K562 (cell line): ENCODE measurements around the gene WNT8A. TPM values are rescaled to one million over a fixed set of nuclear protein-coding genes. Genes with fewer than 3 reads are reported as not detected.

Experiments used
- ATAC-seq: fragments of 200-7000 bp; cut with Tn5 transposase; 3 replicates; pipeline ENCODE4 v1.9.1; 2020; ENCODE audit warnings: moderate library complexity
- BruUV-seq: library from RNA; stranded (reverse); fragments of 400-500 nt; replicated peaks from 2 replicates; lab custom pipeline; 2021; lab: Mats Ljungman, UMichigan
- CTCF ChIA-PET: fragments of 300-600 bp; formaldehyde crosslinking; extraction: SDS; loops from one replicate; lab custom pipeline; 2021; ENCODE audit warnings: low intra/inter-chr PET ratio; lab: Yijun Ruan, JAX
- POLR2A ChIA-PET: fragments of 300-600, 350-650 bp; sonication (Branson Sonifier 250); formaldehyde crosslinking; extraction: SDS; loops from one replicate; lab custom pipeline; 2021; ENCODE audit warnings: antibody characterized with exemption, inconsistent platforms; lab: Yijun Ruan, JAX
- DNase-seq, 4 experiments: peaks; one replicate each; pipeline versions ENCODE4 v3.0.0 to v3.0.0-alpha.2; 2011 to 2018; ENCODE audit warnings: low spot score in 3 of 4, mixed read lengths in 3 of 4; ENCODE audit errors: extremely low read depth in 1 of 4
- FAIRE-seq: peaks from 2 replicates; lab custom pipeline; 2011; peaks lifted over from hg19 to GRCh38; lab: Jason Lieb, UNC
- H2AFZ ChIP-seq: 2 replicates; pipeline ENCODE4 v1.6.0; 2011; ENCODE audit warnings: low read depth, low read length, control low read depth, inconsistent platforms
- H3K27ac ChIP-seq: fragments of 200-600 bp; 3 replicates; pipeline ENCODE4 v1.8.0; 2011; ENCODE audit warnings: low read depth, mild to moderate bottlenecking, control low read depth, inconsistent platforms, low read length, moderate library complexity, mixed read lengths; ENCODE audit errors: extremely low read depth
- H3K27me3 ChIP-seq, 2 experiments: fragments of 300-600 bp in 1 of 2; 2 replicates in 1 of 2; 3 replicates in 1 of 2; pipeline versions ENCODE4 v1.6.0 to v1.8.0; 2011; ENCODE audit warnings: inconsistent platforms in 2 of 2, low read length in 2 of 2, mild to moderate bottlenecking in 1 of 2, mixed read lengths in 1 of 2, moderate library complexity in 1 of 2; ENCODE audit not compliant: control insufficient read depth in 2 of 2, insufficient read depth in 2 of 2
- H3K36me3 ChIP-seq: fragments of 300-600 bp; 3 replicates; pipeline ENCODE4 v1.8.0; 2011; ENCODE audit warnings: mild to moderate bottlenecking, low read length, inconsistent platforms; ENCODE audit not compliant: control insufficient read depth, insufficient read depth
- H3K4me1 ChIP-seq, 2 experiments: fragments of 200-600 bp in 1 of 2; replicated peaks in 1 of 2; 2 replicates in 1 of 2; 3 replicates in 1 of 2; pipeline versions ENCODE4 v1.5.1 to v1.8.0; 2011; ENCODE audit warnings: inconsistent platforms in 2 of 2, low read length in 2 of 2, mild to moderate bottlenecking in 1 of 2, mixed read lengths in 1 of 2, moderate library complexity in 1 of 2; ENCODE audit not compliant: control insufficient read depth in 2 of 2, insufficient read depth in 2 of 2
- H3K4me2 ChIP-seq: 2 replicates; pipeline ENCODE4 v1.6.1; 2011; ENCODE audit warnings: low read length, control low read depth, inconsistent platforms, mixed read lengths; ENCODE audit not compliant: insufficient read depth
- H3K4me3 ChIP-seq: fragments of 200-600 bp; sonication (generic), shearing (Covaris generic); 2 replicates; pipeline ENCODE4 v1.5.1; 2016; ENCODE audit warnings: control low read depth, inconsistent platforms
- H3K79me2 ChIP-seq: fragments of 200-600 bp; 3 replicates; pipeline ENCODE4 v1.8.0; 2011; ENCODE audit warnings: low read length, inconsistent platforms; ENCODE audit not compliant: control insufficient read depth, insufficient read depth
- H3K9ac ChIP-seq, 2 experiments: 2 replicates each; pipeline versions ENCODE4 v1.6.0 to v1.6.1; 2011; ENCODE audit warnings: low read depth in 2 of 2, low read length in 2 of 2, control low read depth in 1 of 2, inconsistent platforms in 1 of 2, mild to moderate bottlenecking in 1 of 2, mixed read lengths in 1 of 2; ENCODE audit not compliant: insufficient read depth in 1 of 2
- H3K9me1 ChIP-seq: one replicate; pipeline ENCODE4 v1.6.0; 2011; ENCODE audit warnings: inconsistent platforms, mild to moderate bottlenecking, low read length, moderate library complexity; ENCODE audit not compliant: control insufficient read depth, insufficient read depth
- H3K9me3 ChIP-seq: replicated peaks from 2 replicates; pipeline ENCODE4 v1.5.1; 2011; ENCODE audit warnings: low read depth, low read length, inconsistent platforms; ENCODE audit not compliant: control insufficient read depth, insufficient read depth
- H4K20me1 ChIP-seq: replicated peaks from 2 replicates; pipeline ENCODE4 v1.6.1; 2011; ENCODE audit warnings: low read length, inconsistent platforms, mixed read lengths; ENCODE audit not compliant: control insufficient read depth, insufficient read depth
- ADNP ChIP-seq: fragments of 200-800 bp; sonication (Bioruptor generic); IDR thresholded peaks from 2 replicates; pipeline ENCODE4 v1.6.1; 2016; ENCODE audit warnings: missing genetic modification characterization, missing compliant biosample characterization
- BCOR ChIP-seq: fragments of 450-650 bp; IDR thresholded peaks from 2 replicates; pipeline ENCODE4 v1.6.1; 2016
- KDM1A ChIP-seq, 2 experiments: fragments of 450-650 bp; IDR thresholded peaks; 2 replicates each; pipeline ENCODE4 v1.6.1; 2016; ENCODE audit warnings: mild to moderate bottlenecking in 2 of 2
- KLF16 ChIP-seq: IDR thresholded peaks from 2 replicates; pipeline ENCODE4 v1.6.1; 2016; ENCODE audit warnings: antibody characterized with exemption
- PTBP1 ChIP-seq: fragments of 200-400 bp; formaldehyde crosslinking; IDR thresholded peaks from 2 replicates; pipeline ENCODE4 v1.6.1; 2017; ENCODE audit warnings: low read depth, low read length
- RBM25 ChIP-seq: fragments of 200-400 bp; formaldehyde crosslinking; IDR thresholded peaks from 2 replicates; pipeline ENCODE4 v1.6.1; 2018; ENCODE audit warnings: low read length, low read depth, moderate library complexity; ENCODE audit not compliant: severe bottlenecking
- SMARCA5 ChIP-seq: fragments of 450-650 bp; IDR thresholded peaks from 2 replicates; pipeline ENCODE4 v1.6.1; 2016
- SMC3 ChIP-seq: conservative IDR thresholded peaks from 2 replicates; pipeline ENCODE4 v1.6.1; 2011; ENCODE audit warnings: low read depth, low read length, improper control_type of control experiment; ENCODE audit not compliant: insufficient read depth
- WGBS: fragments of 100-300 bp; shearing (Covaris generic); methylation state at CpG from one replicate; pipeline ENCODE4 v1.1.6; 2016; ENCODE audit warnings: low coverage, mixed read lengths; ENCODE audit not compliant: insufficient coverage; ENCODE audit errors: missing lambda C conversion rate; 5-methylcytosine and 5-hydroxymethylcytosine counted together
- in situ Hi-C: fragments of 300-500 bp; cut with MboI; formaldehyde crosslinking; loops from 4 replicates; pipeline ENCODE4 v1.15.0; 2018; ENCODE audit warnings: inconsistent platforms, mixed read lengths
- intact Hi-C: fragments of 100-400 bp; cut with micrococcal nuclease; formaldehyde crosslinking; loops from 2 replicates; pipeline ENCODE4 v1.14.2; 2022
- polyA plus RNA-seq, 8 experiments: library from polyadenylated mRNA; depleted of rRNA in 4 of 8; stranded (reverse) in 5 of 8; unstranded in 3 of 8; fragments of >200 nt; fragmentation: Nextera tagmentation in 2 of 8; fragmentation: Illumina TruSeq in 1 of 8; extraction: Ambion mirVana in 2 of 8; extraction: Trizol in 1 of 8; gene quantifications; 2 replicates each; pipeline versions ENCODE4 v1.2.1 to v1.2.3, GENCODE V29; 2011 to 2014; ENCODE audit warnings: inconsistent platforms in 1 of 8, missing spikeins in 1 of 8
- total RNA-seq, 7 experiments: library from RNA; depleted of rRNA in 6 of 7; stranded (reverse); fragments of >200 nt in 6 of 7; fragmentation: Illumina TruSeq in 2 of 7; extraction: Trizol in 2 of 7; gene quantifications; 2 replicates each; pipeline versions ENCODE4 v1.2.1 to v1.2.3, GENCODE V29; 2011 to 2021; ENCODE audit warnings: low replicate concordance in 1 of 7

Gene WNT8A
- total and polyA plus RNA-seq, 9 of the 15 experiments (the other 6 are each of a cell fraction or from before 2014, with no cell fraction given), result not detected

DNA sequence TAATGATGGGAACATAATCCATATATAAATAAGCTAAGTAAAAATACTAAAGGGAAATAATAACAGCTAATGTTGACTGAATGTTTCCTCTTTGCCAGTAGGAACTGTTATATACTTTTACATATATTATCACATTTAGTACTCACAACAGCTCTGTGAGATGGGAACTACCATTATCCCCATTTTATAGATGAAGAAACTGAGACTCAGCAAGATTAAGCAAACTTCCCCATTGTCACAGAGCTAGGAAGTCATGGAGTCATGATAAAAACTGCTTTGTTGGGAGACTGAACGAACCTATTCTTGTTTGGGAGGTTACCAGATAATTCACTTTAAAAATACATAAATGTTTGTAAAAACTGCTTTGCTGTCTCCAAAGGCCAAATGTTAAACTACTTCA lies 23.4 kb downstream of the WNT8A start:
- Histone ChIP-seq H3K36me3 (no peaks in the 10 kb centered on the region), H3K4me1 (no peaks in the 10 kb centered on the region; a peak in 1 of 5 replicates), H2AFZ (peak overlapping the region; percentile 69), H4K20me1 (no peaks in the 10 kb centered on the region; the same call in 1 of the 2 replicates), H3K27me3 (peaks cover 17 to 24% of the 10 kb centered on the region in 2 experiments; a peak in 4 of 5 replicates), H3K4me3 (no peak overlapping the region), H3K27ac (no peak overlapping the region), H3K9me1 (no peaks in the 10 kb centered on the region), H3K9ac (no peak overlapping the region), H3K4me2 (peak overlapping the region; percentile 58; the same call in 1 of the 2 replicates), H3K9me3 (no peaks in the 10 kb centered on the region), H3K79me2 (no peaks in the 10 kb centered on the region)
- in situ Hi-C loops, result no loop called here
- ATAC-seq (no peak), DNase-seq (no peak), FAIRE-seq (no peak)
- ChIA-PET CTCF (no interaction called here), POLR2A (interaction anchor here (0.8 kb wide), 1 partner anchor 37 kb away, joined by 3 read pairs; no protein-coding TSS in a partner anchor)
- WGBS, result 0% methylated on average over 1 of the region's 1 CpG
- no peak for TF ChIP-seq PTBP1
- peak; percentile 73; the same call in 1 of the 2 replicates for TF ChIP-seq ADNP (tag)
- TF ChIP-seq RBM25, result peak; percentile 99
- peak; percentile 21; the same call in 1 of the 2 replicates for TF ChIP-seq SMARCA5
- TF ChIP-seq BCOR, result peak; percentile 87
- TF ChIP-seq KLF16, result no peak
- TF ChIP-seq KDM1A (IDR thresholded peaks at IDR 0.05), result peak; percentile 16 to 53; a peak in 3 of 4 replicates
- no peak for TF ChIP-seq SMC3
- BruUV-seq, result no TSS peak
- intact Hi-C loops, result no loop called here
